Measurements from ENCODE around the gene NME3. TPM values are rescaled to one million over a fixed set of nuclear protein-coding genes. Genes with fewer than 3 reads are reported as not detected.

NME3 gene
- total and polyA plus RNA-seq, 2 of the 13 experiments (the other 11 are each of a cell fraction or from before 2014, with no cell fraction given), result 10.4 to 15.9 TPM

- TF ChIP-seq POGK (CRISPR knock-in tag; conservative IDR thresholded peaks at IDR 0.05) (peak; percentile 52; the same call in 1 of the 2 replicates), MAFG (CRISPR knock-in tag; IDR thresholded peaks at IDR 0.05) (no peak), CSRNP2 (CRISPR knock-in tag; conservative IDR thresholded peaks at IDR 0.05; ENCODE audit: low read depth) (no peak), ZNF326 (CRISPR knock-in tag; IDR thresholded peaks at IDR 0.05; ENCODE audit: borderline replicate concordance) (no peak), ZNF574 (CRISPR knock-in tag; IDR thresholded peaks at IDR 0.05) (peak; percentile 12), ATF4 (CRISPR knock-in tag; IDR thresholded peaks at IDR 0.05) (no peak), ZSCAN25 (CRISPR knock-in tag; IDR thresholded peaks at IDR 0.05) (no peak), ZNF737 (CRISPR knock-in tag; IDR thresholded peaks at IDR 0.05; ENCODE audit: borderline replicate concordance) (no peak), ZNF629 (CRISPR knock-in tag; conservative IDR thresholded peaks at IDR 0.05) (no peak), ARID3A (IDR thresholded peaks at IDR 0.05; ENCODE audit: low read depth, low read length) (no peak), ZBTB7A (CRISPR knock-in tag; IDR thresholded peaks at IDR 0.05) (no peak), RFX5 (IDR thresholded peaks at IDR 0.05; ENCODE audit: low read depth, low read length) (no peak), ZNF18 (CRISPR knock-in tag; IDR thresholded peaks at IDR 0.05; ENCODE audit: insufficient replicate concordance) (no peak), ZNF207 (IDR thresholded peaks at IDR 0.05; ENCODE audit: borderline replicate concordance) (no peak)
These were observed 23.0 kb upstream of the NME3 start (continued) for GRCh38 chr16:1794221-1794871.

All from HepG2 (cell line).